ENCODE results near the gene PAK4. TPM values are rescaled to one million over a fixed set of nuclear protein-coding genes. Genes with fewer than 3 reads are reported as not detected.
"Not testable (repeated sequence)": the region's sequence is repeated elsewhere in the genome, so short reads cannot be mapped to it uniquely, and the experiment has no call there.

Gene PAK4
- total RNA-seq, 1 experiment from 2014 or later: 63.1 TPM

DNA sequence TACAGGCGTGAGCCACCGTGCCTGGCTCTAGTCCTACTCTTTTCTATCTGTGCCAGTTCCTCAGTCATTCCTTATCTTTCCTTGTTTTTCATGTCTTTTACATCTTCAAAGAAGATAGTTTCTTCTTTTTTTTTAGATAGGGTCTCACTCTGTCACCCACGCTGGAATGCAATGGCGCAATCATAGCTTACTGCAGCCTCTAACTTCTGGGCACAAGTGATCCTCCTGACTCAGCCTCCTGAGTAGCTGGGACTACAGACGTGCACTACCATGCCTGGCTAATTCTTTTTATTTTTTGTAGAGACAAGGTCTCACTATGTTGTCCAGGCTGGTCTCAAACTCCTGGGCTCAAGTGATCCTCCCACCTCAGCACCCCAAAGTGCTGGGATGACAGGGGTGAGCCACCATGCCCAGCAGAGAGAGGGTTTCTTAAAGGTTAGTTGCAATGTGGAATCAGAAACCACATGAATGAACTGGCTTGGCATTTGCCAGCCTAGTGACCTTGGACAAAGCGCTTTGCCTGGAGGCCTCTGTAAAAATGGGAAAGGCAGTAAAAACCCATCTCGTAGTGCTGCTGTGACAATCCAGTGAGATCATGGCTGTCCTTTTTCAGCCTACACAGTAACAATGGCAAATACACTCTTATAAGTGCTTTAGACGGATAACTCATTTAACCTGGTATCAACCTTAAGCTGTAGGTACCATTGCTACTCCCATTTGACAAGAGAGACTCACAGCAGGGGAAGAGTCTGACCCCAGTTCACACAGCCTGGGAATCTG lies 37.5 kb upstream of the PAK4 start:
- Histone ChIP-seq H3K9me3 (ENCODE audit: control insufficient read depth, low read depth, low read length) (no peaks in the 10 kb centered on the region), H2BK15ac (ENCODE audit: low read depth, low read length) (no peak overlapping the region), H2AK5ac (ENCODE audit: insufficient read length, low read length) (no peak overlapping the region), H3K56ac (ENCODE audit: insufficient read length, low read depth, low read length) (no peak overlapping the region), H3K4ac (ENCODE audit: low read depth, low read length) (no peak overlapping the region), H3T11ph (ENCODE audit: low read length) (no peak overlapping the region), H3K79me2 (ENCODE audit: insufficient read depth, low read length) (no peaks in the 10 kb centered on the region), H3K4me2 (ENCODE audit: insufficient read depth, insufficient read length, low read length) (no peak overlapping the region), H3K14ac (ENCODE audit: insufficient read depth, low read length) (no peak overlapping the region), H3K9ac (ENCODE audit: extremely low read depth, insufficient read length, low read length) (no peak overlapping the region), H2BK5ac (ENCODE audit: insufficient read length, low read length) (no peak overlapping the region), H2BK120ac (ENCODE audit: low read depth, low read length, poor library complexity, severe bottlenecking) (no peak overlapping the region), H2BK20ac (ENCODE audit: low read depth, low read length, poor library complexity, severe bottlenecking) (no peak overlapping the region), H2AFZ (ENCODE audit: low read length) (no peak overlapping the region), H4K91ac (ENCODE audit: insufficient read length, low read depth, low read length) (no peak overlapping the region), H3K23me2 (ENCODE audit: insufficient read length, low read depth, low read length, poor library complexity, severe bottlenecking) (peaks cover 8% of the 10 kb centered on the region), H3K79me1 (ENCODE audit: insufficient read depth, low read depth, low read length, poor library complexity, severe bottlenecking) (no peaks in the 10 kb centered on the region), H3K4me1 (ENCODE audit: insufficient read depth, low read length) (no peaks in the 10 kb centered on the region), H3K27me3 (ENCODE audit: insufficient read depth, low read length) (peaks cover 14% of the 10 kb centered on the region; the same call in 1 of the 2 replicates), H3K23ac (ENCODE audit: insufficient read length, low read depth, low read length) (no peak overlapping the region), H3K18ac (ENCODE audit: insufficient read length, low read depth, low read length) (no peak overlapping the region), H2BK12ac (ENCODE audit: insufficient read length, low read depth, low read length) (no peak overlapping the region), H4K8ac (replicated peaks; ENCODE audit: insufficient read length, low read depth, low read length) (no peak overlapping the region), H4K5ac (ENCODE audit: insufficient read length, low read depth, low read length) (no peak overlapping the region), H4K20me1 (ENCODE audit: control insufficient read depth, insufficient read depth, insufficient read length) (no peaks in the 10 kb centered on the region), H3K27ac (ENCODE audit: insufficient read length, low read depth, low read length) (no peak overlapping the region)
- TF ChIP-seq, protein P1, sequence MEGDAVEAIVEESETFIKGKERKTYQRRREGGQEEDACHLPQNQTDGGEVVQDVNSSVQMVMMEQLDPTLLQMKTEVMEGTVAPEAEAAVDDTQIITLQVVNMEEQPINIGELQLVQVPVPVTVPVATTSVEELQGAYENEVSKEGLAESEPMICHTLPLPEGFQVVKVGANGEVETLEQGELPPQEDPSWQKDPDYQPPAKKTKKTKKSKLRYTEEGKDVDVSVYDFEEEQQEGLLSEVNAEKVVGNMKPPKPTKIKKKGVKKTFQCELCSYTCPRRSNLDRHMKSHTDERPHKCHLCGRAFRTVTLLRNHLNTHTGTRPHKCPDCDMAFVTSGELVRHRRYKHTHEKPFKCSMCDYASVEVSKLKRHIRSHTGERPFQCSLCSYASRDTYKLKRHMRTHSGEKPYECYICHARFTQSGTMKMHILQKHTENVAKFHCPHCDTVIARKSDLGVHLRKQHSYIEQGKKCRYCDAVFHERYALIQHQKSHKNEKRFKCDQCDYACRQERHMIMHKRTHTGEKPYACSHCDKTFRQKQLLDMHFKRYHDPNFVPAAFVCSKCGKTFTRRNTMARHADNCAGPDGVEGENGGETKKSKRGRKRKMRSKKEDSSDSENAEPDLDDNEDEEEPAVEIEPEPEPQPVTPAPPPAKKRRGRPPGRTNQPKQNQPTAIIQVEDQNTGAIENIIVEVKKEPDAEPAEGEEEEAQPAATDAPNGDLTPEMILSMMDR (conservative IDR thresholded peaks at IDR 0.05): no peak
- DNase-seq: no peak
- Mint-ChIP-seq H3K27me3 (ENCODE audit: low read depth) (peaks cover 85% of the 10 kb centered on the region), H3K27ac (no peak overlapping the region), H3K36me3 (ENCODE audit: insufficient read depth in 1 of 3, low read depth in 3 of 3) (no peaks in the 10 kb centered on the region), H3K9me3 (no peaks in the 10 kb centered on the region; a peak in 1 of 5 replicates), H3K4me1 (peaks cover 11 to 14% of the 10 kb centered on the region in 2 experiments), H3K4me3 (no peak overlapping the region)
- WGBS (ENCODE audit: extremely low coverage, insufficient read length, low lambda C conversion rate): no CpG with 5 or more reads among the region's 8 CpGs

DNA sequence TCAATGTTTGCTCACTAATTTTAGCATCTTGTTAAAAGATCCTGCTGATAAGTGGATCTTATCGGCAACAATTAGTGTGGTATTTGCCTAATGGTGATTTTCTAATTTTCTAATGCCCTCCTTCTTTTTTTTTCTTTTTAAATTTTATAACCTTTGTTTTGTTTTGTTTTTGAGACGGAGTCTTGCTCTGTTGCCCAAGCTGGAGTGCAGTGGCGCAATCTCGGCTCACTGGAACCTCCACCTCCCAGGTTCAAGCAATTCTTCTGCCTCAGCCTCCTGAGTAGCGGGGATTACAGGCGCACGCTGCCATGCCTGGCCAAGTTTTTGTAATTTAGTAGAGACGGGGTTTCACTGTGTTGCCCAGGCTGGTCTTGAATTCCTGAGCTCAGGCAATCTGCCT lies 35.6 kb upstream of the PAK4 start:
- H3K27ac Mint-ChIP-seq; H3K9ac ChIP-seq (ENCODE audit: extremely low read depth, insufficient read length, low read length); H2BK20ac ChIP-seq (ENCODE audit: low read depth, low read length, poor library complexity, severe bottlenecking); H3K27ac ChIP-seq (ENCODE audit: insufficient read length, low read depth, low read length); H3K14ac ChIP-seq (ENCODE audit: insufficient read depth, low read length); H4K20me1 ChIP-seq (ENCODE audit: control insufficient read depth, insufficient read depth, insufficient read length); H3K23ac ChIP-seq (ENCODE audit: insufficient read length, low read depth, low read length); H3K18ac ChIP-seq (ENCODE audit: insufficient read length, low read depth, low read length); H2AK5ac ChIP-seq (ENCODE audit: insufficient read length, low read length); H2BK15ac ChIP-seq (ENCODE audit: low read depth, low read length); H2BK12ac ChIP-seq (ENCODE audit: insufficient read length, low read depth, low read length); H3K9me3 Mint-ChIP-seq; H4K8ac ChIP-seq (replicated peaks; ENCODE audit: insufficient read length, low read depth, low read length); H3K4me1 Mint-ChIP-seq; H3K36me3 Mint-ChIP-seq (ENCODE audit: insufficient read depth in 1 of 3, low read depth in 3 of 3); H3K9me3 ChIP-seq (ENCODE audit: control insufficient read depth, low read depth, low read length); H3K79me2 ChIP-seq (ENCODE audit: insufficient read depth, low read length); H4K91ac ChIP-seq (ENCODE audit: insufficient read length, low read depth, low read length); H3K4me2 ChIP-seq (ENCODE audit: insufficient read depth, insufficient read length, low read length); H2AFZ ChIP-seq (ENCODE audit: low read length); H3K4ac ChIP-seq (ENCODE audit: low read depth, low read length); H3K56ac ChIP-seq (ENCODE audit: insufficient read length, low read depth, low read length); H3K27me3 ChIP-seq (ENCODE audit: insufficient read depth, low read length); H3K4me1 ChIP-seq (ENCODE audit: insufficient read depth, low read length); H3K23me2 ChIP-seq (ENCODE audit: insufficient read length, low read depth, low read length, poor library complexity, severe bottlenecking); H4K5ac ChIP-seq (ENCODE audit: insufficient read length, low read depth, low read length); H2BK5ac ChIP-seq (ENCODE audit: insufficient read length, low read length); H2BK120ac ChIP-seq (ENCODE audit: low read depth, low read length, poor library complexity, severe bottlenecking); DNase-seq; H3K79me1 ChIP-seq (ENCODE audit: insufficient read depth, low read depth, low read length, poor library complexity, severe bottlenecking); H3T11ph ChIP-seq (ENCODE audit: low read length); H3K4me3 Mint-ChIP-seq: not testable (repeated sequence)
- no CpG with 5 or more reads among the region's 8 CpGs for WGBS (ENCODE audit: extremely low coverage, insufficient read length, low lambda C conversion rate)
- H3K27me3 Mint-ChIP-seq (ENCODE audit: low read depth): peaks cover 75% of the 10 kb centered on the region

All from H9 (cell line).